HL-60/S4 treated with phorbol 12-myristate 13-acetate at 8.2 ng/mL for 4 days and 3 days (cell line): ENCODE measurements around the gene CREBBP.

Source experiments
- in situ Hi-C: fragments of 300-500 bp; cut with MboI; formaldehyde crosslinking; loops from 2 replicates; pipeline ENCODE4 v1.15.0; 2022; ENCODE audit warnings: low sequenced_read_pairs

CREBBP gene

DNA sequence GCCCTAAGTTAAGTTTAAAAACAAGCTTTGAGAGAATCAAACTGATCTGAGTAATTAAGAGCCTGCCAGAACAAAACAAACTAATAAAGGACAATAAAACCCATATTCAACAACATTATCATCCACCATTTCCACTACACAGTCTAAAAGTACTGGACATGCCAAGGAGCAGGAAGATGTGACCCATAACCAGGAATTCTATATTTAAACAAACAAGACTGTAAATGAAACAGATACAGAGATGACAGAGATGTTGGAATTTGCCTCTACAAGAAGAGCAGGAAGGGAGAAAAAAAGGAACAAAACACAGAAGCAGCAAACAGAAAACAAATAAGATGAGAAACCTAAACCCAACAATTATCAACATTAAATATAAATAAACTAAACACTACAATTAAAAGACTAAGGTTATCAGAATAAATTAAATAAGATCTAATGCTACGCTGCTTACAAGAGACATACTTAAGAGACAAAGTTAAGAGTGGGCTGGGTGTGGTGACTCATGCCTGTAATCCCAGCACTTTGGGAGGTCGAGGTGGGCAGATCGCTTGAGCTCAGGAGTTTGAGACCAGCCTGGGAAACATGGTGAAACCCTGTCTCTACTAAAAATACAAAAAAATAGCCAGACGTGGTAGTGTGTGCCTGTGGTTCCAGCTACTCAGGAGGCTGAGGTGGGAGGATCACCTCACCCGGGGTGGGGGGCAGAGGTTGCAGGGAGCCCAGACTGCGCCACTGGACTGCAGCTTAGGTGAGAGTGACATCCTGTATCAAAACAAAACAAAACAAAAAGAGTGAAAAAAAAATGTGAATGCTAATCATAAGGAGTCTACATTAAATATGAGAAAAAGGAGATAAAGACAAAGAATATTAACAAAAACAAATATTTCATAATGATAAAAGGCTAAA is 50.6 kb downstream of the CREBBP start:
- in situ Hi-C loops: no loop called here

DNA sequence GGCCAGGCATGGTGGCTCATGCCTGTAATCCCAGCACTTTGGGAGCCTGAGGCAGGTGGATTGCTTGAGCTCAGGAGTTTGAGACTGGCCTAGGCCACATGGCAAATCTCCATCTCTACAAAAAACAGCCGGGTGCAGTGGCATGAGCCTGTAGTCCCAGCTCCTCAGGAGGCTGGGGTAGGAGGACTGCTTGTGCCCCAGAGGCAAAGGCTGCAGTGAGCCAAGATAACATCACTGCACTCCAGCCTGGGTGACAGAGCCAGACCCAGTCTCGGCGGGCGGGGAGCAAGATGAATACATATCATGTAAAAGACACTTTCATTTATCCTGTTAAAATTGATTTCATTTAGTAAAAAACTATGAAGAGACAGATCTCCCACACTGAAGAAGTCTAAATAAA is 54.6 kb downstream of the CREBBP start:
- in situ Hi-C loops: no loop called here

- in situ Hi-C loops: no loop called here
These were observed 55.4 kb downstream of the CREBBP start for GRCh38 chr16:3825103-3825502.

DNA sequence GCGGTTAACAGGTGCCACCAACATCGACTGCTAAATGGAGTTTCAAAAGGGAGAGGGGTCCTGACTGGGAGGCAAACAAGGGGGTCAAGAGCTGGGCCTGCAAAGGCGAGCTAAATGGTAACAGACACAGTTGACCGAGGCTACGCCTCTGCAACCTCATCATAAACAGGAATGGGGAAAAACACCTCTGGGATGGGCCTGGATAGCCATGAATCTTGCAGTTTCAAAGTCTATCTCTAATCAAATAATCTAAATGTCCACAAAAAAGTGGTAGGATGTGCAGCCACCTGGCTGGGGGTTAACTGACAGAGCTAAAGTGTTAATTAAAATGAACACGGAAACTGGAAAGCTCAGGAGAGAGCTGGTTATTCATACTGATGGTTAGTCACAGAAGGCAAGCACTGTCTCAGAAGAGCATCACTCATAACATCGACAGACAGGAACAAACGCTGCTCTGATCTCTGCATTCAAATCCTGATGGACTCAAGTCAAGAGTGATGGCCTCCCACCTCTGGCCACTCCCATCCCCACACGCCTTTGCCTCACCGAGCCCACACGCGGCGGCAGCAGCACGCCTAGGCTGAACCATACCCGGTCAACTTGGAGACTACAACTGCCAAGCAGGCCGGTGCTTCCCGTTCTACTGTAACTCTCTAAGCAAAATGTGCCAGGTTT is 56.3 kb downstream of the CREBBP start:
- in situ Hi-C loops: no loop called here

GRCh38 chr16:3823427-3823826 is 57.1 kb downstream of the CREBBP start:
- in situ Hi-C loops: no loop called here

- in situ Hi-C loops: no loop called here
These were observed 58.0 kb downstream of the CREBBP start for GRCh38 chr16:3822366-3823045.

DNA sequence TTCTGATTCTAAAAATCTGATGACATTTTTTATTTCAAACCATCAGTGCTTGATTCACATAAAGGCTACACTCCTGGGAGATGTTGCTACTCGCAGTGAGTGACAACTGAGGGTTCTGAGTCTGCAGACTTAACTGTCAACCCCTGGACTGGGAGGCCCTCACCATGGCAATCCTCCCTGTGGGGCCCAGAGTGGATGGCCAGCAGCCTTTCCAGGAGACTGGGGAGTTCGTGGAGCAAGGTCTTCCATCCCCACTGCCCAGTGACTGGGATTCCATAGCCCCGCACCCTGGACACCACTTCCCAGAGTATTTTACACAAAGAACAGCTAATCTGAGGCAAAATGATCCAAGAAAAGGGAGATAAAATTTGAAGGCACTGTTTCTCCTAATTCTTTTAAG is 59.3 kb downstream of the CREBBP start:
- in situ Hi-C loops: no loop called here

GRCh38 chr16:3819746-3820724 is 60.5 kb downstream of the CREBBP start:
- in situ Hi-C loops: no loop called here

- in situ Hi-C loops: no loop called here
These were observed 61.4 kb downstream of the CREBBP start for GRCh38 chr16:3819175-3819527.

DNA sequence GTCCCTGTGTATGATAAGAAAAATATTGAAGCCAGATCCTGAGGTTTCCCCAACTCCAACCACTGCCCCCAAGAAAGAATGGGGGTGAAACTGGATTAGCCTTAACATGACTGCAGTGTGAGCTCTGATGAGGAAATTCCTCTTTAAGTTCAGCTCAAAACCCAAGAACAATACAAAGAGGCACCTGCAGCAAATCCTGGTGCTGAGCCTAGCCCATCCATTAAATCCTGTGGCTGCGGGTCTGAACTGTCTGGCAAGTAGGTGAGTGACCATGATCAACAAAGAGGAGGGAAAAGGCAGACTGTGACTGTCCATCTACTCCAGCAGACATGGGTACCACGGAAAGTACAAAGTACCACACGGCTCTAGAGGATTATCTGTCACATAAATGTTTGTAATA is 64.2 kb downstream of the CREBBP start:
- in situ Hi-C loops: no loop called here

DNA sequence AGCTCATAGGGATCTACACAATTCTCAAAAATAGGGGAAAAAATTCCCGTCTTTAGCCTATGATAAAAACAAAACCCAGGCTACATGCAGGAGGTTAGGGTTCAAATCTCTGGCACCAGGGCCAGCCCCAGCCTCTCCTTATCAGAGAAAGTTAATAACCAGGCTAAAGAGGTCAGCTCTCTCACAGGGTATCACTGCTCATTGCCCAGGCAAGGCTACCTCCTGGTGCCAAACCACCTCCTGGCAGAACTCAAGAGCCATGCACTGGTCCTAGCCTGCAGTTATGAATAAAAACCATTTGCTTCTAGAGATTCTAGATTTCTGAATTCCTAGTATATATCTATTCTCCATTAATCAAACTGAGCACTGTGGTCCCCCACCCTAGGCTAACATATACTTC is 65.8 kb downstream of the CREBBP start:
- in situ Hi-C loops: no loop called here

DNA sequence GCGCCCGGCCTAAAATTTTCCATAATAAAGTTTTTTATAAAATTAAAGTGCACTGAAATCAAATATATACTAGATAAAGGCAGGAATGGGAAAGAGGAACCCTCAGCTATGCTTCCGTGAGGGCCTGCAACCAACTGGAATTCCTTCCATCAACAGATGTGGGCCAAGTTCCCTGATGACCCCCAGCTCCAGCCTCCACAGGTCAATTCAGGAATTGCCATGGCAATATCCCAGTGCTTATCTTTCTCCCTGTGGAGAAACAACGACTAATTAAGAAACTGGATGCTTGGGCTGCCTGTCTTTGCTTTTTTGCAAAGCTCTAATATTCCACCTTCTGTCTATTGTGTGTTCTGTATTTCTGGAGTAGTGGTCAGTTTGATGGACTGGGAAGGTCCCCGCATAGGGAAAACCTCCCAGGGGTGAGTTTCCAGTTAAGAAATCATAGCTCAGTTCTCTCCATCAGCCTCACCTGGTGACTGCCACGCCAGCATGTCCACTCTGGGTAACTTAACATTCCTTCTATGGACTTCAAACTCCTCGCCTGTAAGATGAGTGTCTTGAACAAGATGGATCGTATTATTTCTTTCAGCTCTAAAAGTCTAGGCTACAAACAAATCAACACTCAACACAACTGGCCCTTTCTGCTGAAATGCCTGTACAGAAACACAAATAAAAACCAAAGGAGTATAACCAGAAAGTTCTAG is 67.9 kb downstream of the CREBBP start:
- in situ Hi-C loops: no loop called here

DNA sequence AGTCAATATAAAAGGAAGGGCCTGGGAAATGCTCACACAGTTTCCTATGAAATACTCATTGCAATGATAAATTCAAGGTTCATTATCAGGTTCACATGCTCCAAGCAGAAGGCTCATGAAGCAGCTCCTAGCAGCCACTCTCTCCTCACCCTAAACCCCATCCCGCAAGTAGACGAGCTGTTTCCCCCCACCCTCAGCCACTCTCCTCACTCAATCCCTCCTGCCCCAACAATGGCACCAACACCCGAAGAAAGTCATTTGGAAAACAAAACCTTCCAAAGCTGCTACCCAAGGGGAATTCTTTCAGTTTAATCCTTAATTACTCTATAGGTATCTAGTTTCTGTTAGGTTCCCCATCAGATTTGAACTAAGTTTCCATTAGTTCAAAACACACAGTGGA is 69.7 kb downstream of the CREBBP start:
- in situ Hi-C loops: no loop called here

DNA sequence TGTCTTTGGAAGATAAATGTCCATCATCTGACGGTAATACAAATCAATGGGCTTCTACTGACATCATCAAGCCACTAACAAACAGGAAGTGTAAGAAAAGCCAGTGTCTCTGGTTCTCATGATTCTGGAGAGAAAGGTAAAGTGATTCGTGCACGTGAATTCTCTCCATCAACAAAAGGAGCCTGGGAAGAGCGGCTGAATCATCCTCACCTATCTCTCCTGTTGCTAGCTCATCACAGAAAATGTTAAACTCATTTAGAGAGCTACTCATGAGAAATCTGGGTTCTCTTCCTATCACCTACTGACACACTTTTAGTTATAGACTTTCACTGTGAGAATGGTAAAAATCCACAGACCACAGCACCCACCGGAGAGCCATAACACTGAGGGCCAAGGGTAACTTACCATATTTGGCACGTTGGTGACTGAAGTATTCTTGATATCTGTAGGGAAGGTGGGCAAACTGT is 70.3 kb downstream of the CREBBP start:
- in situ Hi-C loops: no loop called here

GRCh38 chr16:3808308-3809063 is 72.0 kb downstream of the CREBBP start:
- in situ Hi-C loops: no loop called here

GRCh38 chr16:3807425-3808123 is 72.9 kb downstream of the CREBBP start:
- in situ Hi-C loops: no loop called here

DNA sequence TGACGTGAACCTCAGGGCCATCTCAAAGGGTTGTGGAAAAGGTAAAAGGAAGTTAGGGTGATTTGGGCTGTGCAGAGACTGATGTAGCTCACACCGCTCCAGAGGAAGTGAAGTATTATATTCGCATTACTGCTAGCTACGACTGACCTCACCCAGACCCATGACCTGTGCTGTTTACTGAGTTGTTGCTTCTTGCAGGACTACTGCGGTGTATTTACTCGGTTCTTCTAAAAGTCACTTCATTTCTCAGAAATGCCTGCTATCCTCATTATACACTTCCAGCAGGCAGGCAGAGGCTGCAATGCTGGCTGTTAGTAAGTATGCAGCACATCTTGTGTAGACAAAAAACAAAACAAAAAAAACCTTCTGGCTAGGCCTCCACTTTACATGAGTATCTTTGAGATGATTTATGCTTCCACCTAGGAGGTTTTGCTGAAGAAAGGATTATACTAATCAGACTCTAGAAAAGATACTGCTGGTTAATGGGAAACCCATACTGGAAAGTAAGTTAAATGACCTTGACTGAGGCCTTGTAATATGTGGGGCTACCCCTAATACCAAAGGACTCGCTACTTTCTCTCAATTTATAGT is 76.0 kb downstream of the CREBBP start:
- in situ Hi-C loops: no loop called here
